OCI-LY3 (cell line): ENCODE data around the gene GSTT2B.
A peak's percentile ranks its signal among the peaks of the same experiment; 100 is the strongest.
"Not testable (repeated sequence)": the region's sequence is repeated elsewhere in the genome, so short reads cannot be mapped to it uniquely, and the experiment has no call there.

Experiments used
- H2AFZ ChIP-seq: fragments of 200-600, 300-600 bp; shearing (Covaris generic); 2 replicates; pipeline ENCODE4 v1.6.0; 2014; ENCODE audit warnings: antibody characterized with exemption, low read depth, low read length
- H3K27ac ChIP-seq: fragments of 200-600, 300-600 bp; sonication (generic); 2 replicates; pipeline ENCODE4 v1.5.1; 2014; ENCODE audit warnings: mild to moderate bottlenecking, low read length, moderate library complexity, mixed read lengths
- H3K27me3 ChIP-seq: fragments of 200-600, 300-600 bp; sonication (generic); 2 replicates; pipeline ENCODE4 v1.6.1; 2014; ENCODE audit warnings: low read depth, low read length, mixed read lengths
- H3K36me3 ChIP-seq: fragments of 200-600, 300-600 bp; sonication (generic); replicated peaks from 2 replicates; pipeline ENCODE3; 2014; ENCODE audit warnings: low read depth, low read length, mixed read lengths
- H3K4me1 ChIP-seq: fragments of 300-600, 200-600 bp; sonication (generic); 2 replicates; pipeline ENCODE4 v1.6.1; 2014; ENCODE audit warnings: low read length, mixed read lengths
- H3K4me2 ChIP-seq: fragments of 200-600, 300-600 bp; sonication (generic); 2 replicates; pipeline ENCODE4 v1.6.1; 2014; ENCODE audit warnings: low read length, mixed read lengths
- H3K4me3 ChIP-seq: fragments of 300-600, 200-600 bp; sonication (generic); 2 replicates; pipeline ENCODE4 v1.5.1; 2014; ENCODE audit warnings: antibody characterized with exemption, mild to moderate bottlenecking, low read length, moderate library complexity
- H3K79me2 ChIP-seq: fragments of 300-600, 200-600 bp; shearing (Covaris generic); 2 replicates; pipeline ENCODE4 v1.6.1; 2014; ENCODE audit warnings: mild to moderate bottlenecking, low read length, mixed read lengths
- H3K9ac ChIP-seq: fragments of 300-600, 200-600 bp; shearing (Covaris generic); 2 replicates; pipeline ENCODE4 v1.6.0; 2014; ENCODE audit warnings: mild to moderate bottlenecking, low read length, moderate library complexity
- H3K9me3 ChIP-seq: fragments of 200-600, 300-600 bp; shearing (Covaris generic); 2 replicates; pipeline ENCODE4 v1.6.1; 2014; ENCODE audit warnings: low read length, mixed read lengths; ENCODE audit not compliant: insufficient read depth
- H4K20me1 ChIP-seq: fragments of 200-600, 300-600 bp; sonication (generic); 2 replicates; pipeline ENCODE4 v1.6.1; 2016; ENCODE audit warnings: low read length, mixed read lengths; ENCODE audit not compliant: insufficient read depth
- EZH2phosphoT487 ChIP-seq: fragments of 200-600 bp; shearing (Covaris generic); IDR thresholded peaks from 2 replicates; pipeline ENCODE4 v1.6.1; 2018; ENCODE audit warnings: antibody characterized with exemption, mixed run types, low read depth
- TF ChIP-seq, protein P1 (sequence below): fragments of 200-600, 300-600 bp; sonication (generic); IDR thresholded peaks from 2 replicates; pipeline ENCODE4 v1.5.1; 2014; ENCODE audit warnings: antibody characterized with exemption, low read length, low read depth

The GSTT2B gene

DNA sequence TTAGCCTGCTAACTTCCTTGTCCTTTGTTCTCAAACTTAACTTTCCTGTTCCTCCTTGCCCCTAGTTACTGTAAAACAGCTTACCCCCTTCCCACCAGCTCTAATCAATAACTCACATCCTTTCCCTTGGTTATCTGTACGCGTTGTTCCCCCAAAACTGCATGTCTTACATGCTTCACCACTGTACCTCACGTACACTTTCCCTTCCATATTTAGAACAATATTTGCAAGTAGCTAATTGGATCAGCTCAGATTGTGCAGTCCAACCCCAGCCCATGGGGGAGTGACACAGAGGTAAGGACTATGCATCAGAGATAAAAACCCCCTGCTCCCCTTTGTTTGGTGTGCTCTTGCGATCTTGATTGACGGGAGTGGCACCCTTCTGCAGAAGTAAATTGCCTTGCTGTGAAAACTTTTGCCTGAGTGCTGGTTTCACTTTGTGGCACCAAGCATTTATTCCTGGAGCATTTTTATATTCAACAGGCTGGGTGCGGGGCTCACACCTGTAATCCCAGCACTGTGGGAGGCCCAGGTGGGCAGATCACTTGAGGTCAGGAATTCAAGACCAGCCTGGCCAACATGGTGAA is 35.9 kb downstream of the GSTT2B start:
- Histone ChIP-seq H3K27me3 (no peaks in the 10 kb centered on the region), H3K4me3 (no peak overlapping the region), H3K9me3 (peaks cover 16% of the 10 kb centered on the region), H4K20me1 (no peaks in the 10 kb centered on the region), H3K4me1 (no peaks in the 10 kb centered on the region), H3K79me2 (no peaks in the 10 kb centered on the region; the same call in 1 of the 2 replicates), H2AFZ (no peak overlapping the region), H3K4me2 (no peak overlapping the region), H3K36me3 (peaks cover 73% of the 10 kb centered on the region), H3K9ac (no peak overlapping the region), H3K27ac (no peak overlapping the region)
- TF ChIP-seq, protein P1, sequence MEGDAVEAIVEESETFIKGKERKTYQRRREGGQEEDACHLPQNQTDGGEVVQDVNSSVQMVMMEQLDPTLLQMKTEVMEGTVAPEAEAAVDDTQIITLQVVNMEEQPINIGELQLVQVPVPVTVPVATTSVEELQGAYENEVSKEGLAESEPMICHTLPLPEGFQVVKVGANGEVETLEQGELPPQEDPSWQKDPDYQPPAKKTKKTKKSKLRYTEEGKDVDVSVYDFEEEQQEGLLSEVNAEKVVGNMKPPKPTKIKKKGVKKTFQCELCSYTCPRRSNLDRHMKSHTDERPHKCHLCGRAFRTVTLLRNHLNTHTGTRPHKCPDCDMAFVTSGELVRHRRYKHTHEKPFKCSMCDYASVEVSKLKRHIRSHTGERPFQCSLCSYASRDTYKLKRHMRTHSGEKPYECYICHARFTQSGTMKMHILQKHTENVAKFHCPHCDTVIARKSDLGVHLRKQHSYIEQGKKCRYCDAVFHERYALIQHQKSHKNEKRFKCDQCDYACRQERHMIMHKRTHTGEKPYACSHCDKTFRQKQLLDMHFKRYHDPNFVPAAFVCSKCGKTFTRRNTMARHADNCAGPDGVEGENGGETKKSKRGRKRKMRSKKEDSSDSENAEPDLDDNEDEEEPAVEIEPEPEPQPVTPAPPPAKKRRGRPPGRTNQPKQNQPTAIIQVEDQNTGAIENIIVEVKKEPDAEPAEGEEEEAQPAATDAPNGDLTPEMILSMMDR = no peak

DNA sequence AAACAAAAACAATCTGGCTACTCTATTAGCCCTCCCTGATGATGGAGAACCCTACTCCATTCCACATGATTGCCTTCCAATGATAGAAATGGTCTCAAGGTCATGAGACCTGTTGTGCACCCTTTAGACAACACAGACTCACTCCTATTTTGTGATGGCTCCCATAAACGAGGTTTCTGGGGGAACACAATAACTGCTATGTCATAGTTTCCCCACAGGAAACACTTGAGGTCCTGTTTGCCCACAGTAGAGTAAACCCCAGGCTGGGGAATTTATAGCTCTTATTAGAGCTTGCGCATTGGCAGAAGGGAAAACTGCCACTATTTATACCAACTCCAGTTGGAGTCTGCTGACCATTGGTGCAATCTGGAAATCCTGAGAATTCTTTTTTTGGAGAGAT is 38.1 kb downstream of the GSTT2B start:
- Histone ChIP-seq H3K36me3 (peaks cover 65% of the 10 kb centered on the region), H3K9me3 (peaks cover 16% of the 10 kb centered on the region), H3K9ac (no peak overlapping the region), H3K79me2 (no peaks in the 10 kb centered on the region), H3K4me3 (no peak overlapping the region), H3K4me1 (no peaks in the 10 kb centered on the region), H4K20me1 (no peaks in the 10 kb centered on the region), H3K27me3 (no peaks in the 10 kb centered on the region), H3K27ac (no peak overlapping the region), H3K4me2 (no peak overlapping the region), H2AFZ (no peak overlapping the region)
- TF ChIP-seq, protein P1 = no peak
- no peak for TF ChIP-seq EZH2phosphoT487

GRCh38 chr22:23921586-23922201 is 39.3 kb downstream of the GSTT2B start:
- not testable (repeated sequence) for H3K4me2 ChIP-seq, H3K79me2 ChIP-seq, H3K9ac ChIP-seq, H4K20me1 ChIP-seq, H3K4me3 ChIP-seq, H3K27ac ChIP-seq, H2AFZ ChIP-seq, H3K27me3 ChIP-seq, H3K4me1 ChIP-seq
- H3K9me3 ChIP-seq = peaks cover 14% of the 10 kb centered on the region
- H3K36me3 ChIP-seq = peaks cover 61% of the 10 kb centered on the region

DNA sequence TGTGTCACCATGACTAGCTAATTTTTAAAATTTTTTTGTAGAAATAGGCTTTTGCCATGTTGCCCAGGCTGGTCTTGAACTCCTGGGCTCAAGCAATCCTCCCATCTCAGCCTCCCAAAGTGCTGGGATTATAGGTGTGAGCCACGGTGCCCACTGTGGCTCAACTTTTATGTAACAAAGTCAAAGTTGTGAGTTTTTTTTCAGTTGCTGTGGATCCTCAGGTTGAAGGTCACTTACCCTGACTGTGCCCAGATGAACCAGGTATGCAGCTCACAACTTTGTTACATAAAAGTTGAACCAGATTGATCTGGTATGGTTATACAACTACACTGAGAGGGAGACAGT is 40.8 kb downstream of the GSTT2B start:
- H3K27me3 ChIP-seq, H3K9ac ChIP-seq, H3K9me3 ChIP-seq, H3K4me1 ChIP-seq, H3K27ac ChIP-seq, H4K20me1 ChIP-seq, H3K79me2 ChIP-seq, H3K4me2 ChIP-seq, H2AFZ ChIP-seq, H3K4me3 ChIP-seq: not testable (repeated sequence)
- peaks cover 52% of the 10 kb centered on the region for H3K36me3 ChIP-seq

DNA sequence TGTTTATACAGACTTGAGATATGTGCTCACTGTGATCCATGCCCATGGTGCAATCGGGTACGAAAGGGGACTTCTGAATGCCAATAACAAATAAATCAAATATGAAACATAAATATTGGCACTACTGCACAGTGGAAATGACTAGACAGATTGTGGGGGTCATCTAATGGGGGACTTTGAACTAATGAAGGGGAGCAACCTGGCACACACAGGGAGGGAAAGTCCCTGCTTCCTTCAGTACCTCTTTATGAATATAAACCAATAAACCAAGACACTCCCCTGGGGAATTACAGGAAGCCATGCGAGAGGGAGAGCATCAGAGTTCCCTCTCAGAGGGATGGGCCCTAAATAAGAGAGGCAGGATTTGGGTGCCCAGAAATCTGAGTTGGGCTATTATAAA is 45.7 kb downstream of the GSTT2B start:
- Histone ChIP-seq H4K20me1 (no peaks in the 10 kb centered on the region), H3K27ac (peak overlapping the region; percentile 52), H3K4me2 (peak overlapping the region; percentile 61; the same call in 1 of the 2 replicates), H3K79me2 (0 out of 2 replicates have a peak, but pooled peaks cover 5% of the 10 kb centered on the region), H3K9me3 (no peaks in the 10 kb centered on the region), H2AFZ (no peak overlapping the region), H3K4me3 (no peak overlapping the region), H3K4me1 (peaks cover 29% of the 10 kb centered on the region), H3K36me3 (peaks cover 23% of the 10 kb centered on the region), H3K9ac (no peak overlapping the region), H3K27me3 (no peaks in the 10 kb centered on the region)
- no peak for TF ChIP-seq EZH2phosphoT487
- TF ChIP-seq, protein P1 = no peak
